ENCODE measurements around the gene PLK5.

The PLK5 gene

GRCh38 chr19:1577090-1577928, 53.4 kb downstream of the PLK5 start:
- DNase-seq (ENCODE audit: low read depth) = no peak

DNA sequence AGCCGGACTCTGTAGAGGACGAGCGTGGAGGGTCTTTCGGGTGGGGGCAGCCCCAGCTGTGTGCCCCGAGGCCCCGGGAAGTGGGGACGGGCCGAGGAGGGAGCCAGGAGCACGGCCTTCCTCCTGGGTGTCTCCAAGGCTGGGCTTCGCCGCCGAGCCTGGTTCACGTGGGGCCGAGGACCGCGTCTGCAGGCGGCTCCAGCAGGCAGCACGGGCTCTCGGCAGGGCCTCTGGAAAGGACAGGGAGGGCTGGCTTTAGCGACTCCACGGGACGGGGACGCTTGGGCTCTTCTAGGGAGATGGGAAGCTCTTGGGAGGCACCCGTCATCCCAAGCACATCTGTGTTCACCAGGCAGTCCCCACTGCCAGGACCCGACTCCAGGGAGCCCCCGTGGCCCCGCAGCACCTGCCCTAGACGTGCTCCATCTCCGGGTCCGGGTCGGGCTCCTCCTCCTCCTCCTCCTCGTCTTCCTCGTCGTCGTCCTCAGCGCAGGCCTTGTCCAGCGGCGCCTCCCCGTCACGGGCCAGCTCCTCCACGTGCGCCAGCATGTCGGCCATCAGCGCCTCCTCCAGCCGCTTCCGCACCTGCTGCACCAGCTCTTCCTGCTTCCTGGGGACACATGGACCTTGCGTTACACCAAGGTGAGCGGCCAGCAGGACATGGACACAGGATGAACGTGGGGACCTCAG, 54.2 kb downstream of the PLK5 start:
- DNase-seq (ENCODE audit: low read depth) = no peak

DNA sequence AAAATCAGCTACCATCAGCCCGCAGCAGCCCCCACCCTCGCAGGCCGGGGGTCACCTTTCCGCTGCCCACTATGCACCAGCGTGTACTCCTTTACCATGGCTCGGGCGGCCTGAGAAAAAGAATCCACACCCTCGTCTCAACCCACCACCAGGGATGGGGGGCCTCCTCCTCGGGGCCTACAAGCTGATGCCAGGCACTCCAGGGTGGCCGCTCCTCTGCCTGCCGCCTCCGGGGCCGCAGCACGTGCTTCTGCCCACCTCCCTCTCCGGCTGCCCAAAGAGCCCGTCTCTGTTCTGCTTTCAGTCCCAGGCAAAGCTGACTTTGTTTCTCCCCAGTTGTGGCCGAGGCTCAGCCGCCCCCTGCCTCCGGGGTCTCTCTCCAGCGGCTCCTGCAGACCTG, 55.3 kb downstream of the PLK5 start:
- no peak for DNase-seq (ENCODE audit: low read depth)

- no peak for DNase-seq (ENCODE audit: low read depth)
These were observed 56.5 kb downstream of the PLK5 start for GRCh38 chr19:1580382-1580781.

- DNase-seq (ENCODE audit: low read depth) = no peak
These were observed 57.1 kb downstream of the PLK5 start for GRCh38 chr19:1580957-1581356.

- DNase-seq (ENCODE audit: low read depth) = no peak
These were observed 58.3 kb downstream of the PLK5 start for GRCh38 chr19:1582201-1582600.

DNA sequence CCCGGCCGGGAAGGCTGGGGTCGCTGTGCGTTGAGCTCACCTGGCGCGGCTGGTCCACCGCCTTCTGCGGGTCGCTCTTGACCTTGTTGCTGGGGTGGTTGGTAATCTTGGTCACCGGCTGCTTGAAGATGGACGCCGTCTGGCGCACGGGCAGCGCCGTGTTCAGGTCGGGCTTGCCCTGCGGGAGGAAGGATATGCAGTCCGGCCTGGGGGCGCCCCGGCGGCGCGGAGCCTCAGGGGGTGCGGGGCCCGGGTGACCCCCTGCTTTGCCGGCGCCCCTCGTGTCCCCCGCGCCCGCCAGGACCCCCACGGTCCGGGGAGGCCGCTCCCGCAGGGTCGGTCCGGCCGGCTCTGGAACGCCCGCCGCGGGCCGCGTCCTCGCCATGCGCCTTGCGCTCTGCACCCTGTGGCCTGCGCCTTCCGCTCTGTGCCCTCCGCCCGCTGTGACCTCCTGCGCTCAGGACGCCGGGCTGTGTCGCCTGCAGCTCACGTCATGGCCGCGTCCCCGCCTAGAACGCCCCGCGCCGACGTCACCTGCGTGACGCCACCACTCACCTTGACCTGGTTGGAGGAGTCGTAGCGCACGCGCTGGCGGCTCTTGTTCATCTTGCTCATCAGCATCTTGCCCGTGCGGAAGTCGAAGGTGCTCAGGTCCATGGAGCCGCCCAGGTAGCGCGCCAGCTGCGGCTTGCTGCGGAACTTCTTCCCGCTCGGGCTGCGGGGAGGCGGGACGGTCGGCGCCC, 60.8 kb downstream of the PLK5 start:
- DNase-seq (ENCODE audit: low read depth) = no peak

- no peak for DNase-seq (ENCODE audit: low read depth)
These were observed 61.3 kb downstream of the PLK5 start for GRCh38 chr19:1585243-1585580.

Measured in amniotic epithelial cell (primary cell).